ENCODE results near the gene MYOCD. TPM values are rescaled to one million over a fixed set of nuclear protein-coding genes. Genes with fewer than 3 reads are reported as not detected.

MYOCD gene
- total RNA-seq, 1 experiment from 2014 or later, result not detected

GRCh38 chr17:12800855-12801365 is 135.2 kb downstream of the MYOCD start:
- Mint-ChIP-seq H3K4me1 (ENCODE audit: insufficient read depth, unreplicated experiment) (no peaks in the 10 kb centered on the region), H3K9me3 (ENCODE audit: unreplicated experiment) (peaks cover 9% of the 10 kb centered on the region), H3K27ac (ENCODE audit: low read depth, unreplicated experiment) (no peak overlapping the region), H3K4me3 (ENCODE audit: unreplicated experiment) (no peak overlapping the region), H3K36me3 (ENCODE audit: insufficient read depth, unreplicated experiment) (no peaks in the 10 kb centered on the region), H3K27me3 (ENCODE audit: insufficient read depth, unreplicated experiment) (no peaks in the 10 kb centered on the region)
- no peak for DNase-seq (ENCODE audit: unreplicated experiment)
- no TSS peak for BruUV-seq (replicated peaks)
- ChIA-PET CTCF (no interaction called here), POLR2A (interaction anchor here (0.7 kb wide), 1 partner anchor 13 kb away, joined by 3 read pairs; no protein-coding TSS in a partner anchor)
- TF ChIP-seq CTCF (IDR thresholded peaks at IDR 0.05; ENCODE audit: unreplicated experiment), result no peak
- intact Hi-C loops (cut with micrococcal nuclease), result no loop called here

GRCh38 chr17:12806630-12807029 is 140.9 kb downstream of the MYOCD start:
- Mint-ChIP-seq H3K36me3 (ENCODE audit: insufficient read depth, unreplicated experiment) (no peaks in the 10 kb centered on the region), H3K9me3 (ENCODE audit: unreplicated experiment) (peaks cover 22% of the 10 kb centered on the region), H3K4me1 (ENCODE audit: insufficient read depth, unreplicated experiment) (no peaks in the 10 kb centered on the region), H3K27ac (ENCODE audit: low read depth, unreplicated experiment) (no peak overlapping the region), H3K4me3 (ENCODE audit: unreplicated experiment) (no peak overlapping the region), H3K27me3 (ENCODE audit: insufficient read depth, unreplicated experiment) (no peaks in the 10 kb centered on the region)
- no peak for DNase-seq (ENCODE audit: unreplicated experiment)
- no peak for TF ChIP-seq CTCF (IDR thresholded peaks at IDR 0.05; ENCODE audit: unreplicated experiment)
- BruUV-seq (replicated peaks), result no TSS peak
- POLR2A ChIA-PET, result no interaction called here
- intact Hi-C loops (cut with micrococcal nuclease), result no loop called here
- CTCF ChIA-PET, result no interaction called here

GRCh38 chr17:12808723-12809122 is 143.0 kb downstream of the MYOCD start:
- H3K4me3 Mint-ChIP-seq (ENCODE audit: unreplicated experiment), result no peak overlapping the region

GRCh38 chr17:12812877-12813276 is 147.2 kb downstream of the MYOCD start:
- intact Hi-C loops (cut with micrococcal nuclease), result no loop called here
- Mint-ChIP-seq H3K27me3 (ENCODE audit: insufficient read depth, unreplicated experiment) (peaks cover 19% of the 10 kb centered on the region), H3K36me3 (ENCODE audit: insufficient read depth, unreplicated experiment) (no peaks in the 10 kb centered on the region), H3K27ac (ENCODE audit: low read depth, unreplicated experiment) (no peak overlapping the region), H3K4me3 (ENCODE audit: unreplicated experiment) (no peak overlapping the region), H3K9me3 (ENCODE audit: unreplicated experiment) (peaks cover 21% of the 10 kb centered on the region), H3K4me1 (ENCODE audit: insufficient read depth, unreplicated experiment) (no peaks in the 10 kb centered on the region)
- BruUV-seq (replicated peaks), result no TSS peak
- ChIA-PET CTCF (interaction anchor here (0.6 kb wide), 2 partner anchors 628 to 1304 kb away, joined by 3 read pairs; no protein-coding TSS in a partner anchor), POLR2A (interaction anchor here (0.7 kb wide), 1 partner anchor 54 kb away, joined by 3 read pairs; no protein-coding TSS in a partner anchor)
- TF ChIP-seq CTCF (IDR thresholded peaks at IDR 0.05; ENCODE audit: unreplicated experiment), result no peak
- no peak for DNase-seq (ENCODE audit: unreplicated experiment)

More at GRCh38 chr17:12808723-12809122, 143.0 kb downstream of the MYOCD start:
- POLR2A ChIA-PET, result no interaction called here
- CTCF ChIA-PET, result no interaction called here
- no peaks in the 10 kb centered on the region for H3K36me3 Mint-ChIP-seq (ENCODE audit: insufficient read depth, unreplicated experiment)
- H3K27me3 Mint-ChIP-seq (ENCODE audit: insufficient read depth, unreplicated experiment), result no peaks in the 10 kb centered on the region
- H3K27ac Mint-ChIP-seq (ENCODE audit: low read depth, unreplicated experiment), result no peak overlapping the region
- BruUV-seq (replicated peaks), result no TSS peak
- intact Hi-C loops (cut with micrococcal nuclease), result no loop called here
- no peak for TF ChIP-seq CTCF (IDR thresholded peaks at IDR 0.05; ENCODE audit: unreplicated experiment)
- DNase-seq (ENCODE audit: unreplicated experiment), result no peak
- H3K9me3 Mint-ChIP-seq (ENCODE audit: unreplicated experiment), result peaks cover 22% of the 10 kb centered on the region
- H3K4me1 Mint-ChIP-seq (ENCODE audit: insufficient read depth, unreplicated experiment), result no peaks in the 10 kb centered on the region
